Hematopoietic multipotent progenitor cell (in vitro differentiated cells): Measurements from ENCODE around the gene OTOS. TPM values are rescaled to one million over a fixed set of nuclear protein-coding genes. Genes with fewer than 3 reads are reported as not detected.

Experiments
- total RNA-seq: library from RNA; depleted of rRNA; stranded (reverse); fragments of >200 nt; gene quantifications from one replicate; pipeline ENCODE4 v1.2.3, GENCODE V29; 2012

OTOS gene
- total RNA-seq, 1 donor = not detected

Other genes starting within 250 kb of the OTOS start
- 96.1 TPM for gene NDUFA10, start 115.3 kb downstream of the OTOS start, total RNA-seq
- gene OR6B2, start 110.2 kb downstream of the OTOS start, total RNA-seq = not detected
- not detected for gene OR6B3, start 87.1 kb downstream of the OTOS start, total RNA-seq
- gene COPS9, start 4.4 kb downstream of the OTOS start, total RNA-seq = 66.2 TPM